GM12875 (cell line): ENCODE results near the gene NDNF.

Experiments
- H3K4me3 ChIP-seq: one replicate; pipeline ENCODE4 v1.5.1; 2011; ENCODE audit warnings: low read depth, low read length, control low read depth
- CTCF ChIP-seq: IDR thresholded peaks from 2 replicates; pipeline ENCODE4 v1.5.1; 2011; ENCODE audit warnings: low read depth, mild to moderate bottlenecking, control low read depth, inconsistent platforms, low read length, moderate library complexity, borderline replicate concordance; ENCODE audit not compliant: insufficient read depth

NDNF gene

GRCh38 chr4:121061215-121061614 lies 11.1 kb downstream of the NDNF start:
- no peak overlapping the region for H3K4me3 ChIP-seq
- TF ChIP-seq CTCF, result no peak

GRCh38 chr4:121057466-121057922 lies 14.8 kb downstream of the NDNF start:
- no peak overlapping the region for H3K4me3 ChIP-seq
- TF ChIP-seq CTCF, result no peak

GRCh38 chr4:121056066-121056465 lies 16.3 kb downstream of the NDNF start:
- H3K4me3 ChIP-seq, result no peak overlapping the region
- TF ChIP-seq CTCF, result no peak

- no peak for TF ChIP-seq CTCF
- H3K4me3 ChIP-seq, result no peak overlapping the region
These were observed 18.0 kb downstream of the NDNF start for GRCh38 chr4:121054373-121054772.

GRCh38 chr4:121053601-121054143 lies 18.7 kb downstream of the NDNF start:
- no peak overlapping the region for H3K4me3 ChIP-seq
- no peak for TF ChIP-seq CTCF

GRCh38 chr4:121050300-121050699 lies 22.0 kb downstream of the NDNF start:
- TF ChIP-seq CTCF, result no peak
- no peak overlapping the region for H3K4me3 ChIP-seq

GRCh38 chr4:121049072-121049599 lies 23.2 kb downstream of the NDNF start:
- H3K4me3 ChIP-seq, result no peak overlapping the region
- TF ChIP-seq CTCF, result no peak
